ENCODE results near the gene CCDC158. TPM values are rescaled to one million over a fixed set of nuclear protein-coding genes. Genes with fewer than 3 reads are reported as not detected.
"Not testable (repeated sequence)": the region's sequence is repeated elsewhere in the genome, so short reads cannot be mapped to it uniquely, and the experiment has no call there.

The CCDC158 gene
- total and polyA plus RNA-seq, 2 experiments from 2014 or later = 0.06 TPM; not detected in 1

GRCh38 chr4:76429636-76430035 lies 8.7 kb upstream of the CCDC158 start:
- Histone ChIP-seq H3K9me3 (ENCODE audit: low read depth) (no peaks in the 10 kb centered on the region), H3K36me3 (no peaks in the 10 kb centered on the region), H3K4me1 (ENCODE audit: low read depth) (peaks cover 3% of the 10 kb centered on the region), H3K4me3 (no peak overlapping the region), H3K27me3 (no peaks in the 10 kb centered on the region), H3K27ac (no peak overlapping the region)
- TF ChIP-seq CTCF (IDR thresholded peaks at IDR 0.05; ENCODE audit: low read depth, low read length) = no peak
- DNase-seq (ENCODE audit: low read depth in 1 of 2, low spot score in 1 of 2) = no peak

- H3K9me3 ChIP-seq (ENCODE audit: low read depth) = no peaks in the 10 kb centered on the region
- TF ChIP-seq CTCF (IDR thresholded peaks at IDR 0.05; ENCODE audit: low read depth, low read length) = peak; percentile 14
- H3K4me3 ChIP-seq = no peak overlapping the region
- peak in 1 of 2 donors; percentile 12 for DNase-seq (ENCODE audit: low read depth in 1 of 2, low spot score in 1 of 2)
- H3K27me3 ChIP-seq = no peaks in the 10 kb centered on the region
- peaks cover 7% of the 10 kb centered on the region for H3K4me1 ChIP-seq (ENCODE audit: low read depth)
- no peak overlapping the region for H3K27ac ChIP-seq
- H3K36me3 ChIP-seq = no peaks in the 10 kb centered on the region
Measured at GRCh38 chr4:76426272-76426671, 5.3 kb upstream of the CCDC158 start.

GRCh38 chr4:76423159-76423558 lies 2.2 kb upstream of the CCDC158 start:
- not testable (repeated sequence) for DNase-seq (ENCODE audit: low read depth in 1 of 2, low spot score in 1 of 2); H3K9me3 ChIP-seq (ENCODE audit: low read depth); H3K4me3 ChIP-seq; H3K36me3 ChIP-seq; H3K27me3 ChIP-seq; H3K27ac ChIP-seq; H3K4me1 ChIP-seq (ENCODE audit: low read depth)

- H3K27me3 ChIP-seq = no peaks in the 10 kb centered on the region
- no peak overlapping the region for H3K4me3 ChIP-seq
Measured at GRCh38 chr4:76420188-76420761, 666 bp downstream of the CCDC158 start.

GRCh38 chr4:76410636-76411035 lies 10.3 kb downstream of the CCDC158 start:
- no peak for TF ChIP-seq CTCF (IDR thresholded peaks at IDR 0.05; ENCODE audit: low read depth, low read length)
- Histone ChIP-seq H3K36me3 (no peaks in the 10 kb centered on the region), H3K4me3 (no peak overlapping the region), H3K27me3 (no peaks in the 10 kb centered on the region), H3K4me1 (ENCODE audit: low read depth) (no peaks in the 10 kb centered on the region), H3K27ac (no peak overlapping the region), H3K9me3 (ENCODE audit: low read depth) (no peaks in the 10 kb centered on the region)
- no peak for DNase-seq (ENCODE audit: low read depth in 1 of 2, low spot score in 1 of 2)

More at GRCh38 chr4:76420188-76420761, 666 bp downstream of the CCDC158 start:
- H3K9me3 ChIP-seq (ENCODE audit: low read depth) = no peaks in the 10 kb centered on the region
- H3K27ac ChIP-seq = no peak overlapping the region
- TF ChIP-seq CTCF (IDR thresholded peaks at IDR 0.05; ENCODE audit: low read depth, low read length) = no peak
- peak in 1 of 2 donors; percentile 29 for DNase-seq (ENCODE audit: low read depth in 1 of 2, low spot score in 1 of 2)
- H3K4me1 ChIP-seq (ENCODE audit: low read depth) = peaks cover 7% of the 10 kb centered on the region
- no peaks in the 10 kb centered on the region for H3K36me3 ChIP-seq

GRCh38 chr4:76407440-76408119 lies 13.4 kb downstream of the CCDC158 start:
- Histone ChIP-seq H3K36me3 (no peaks in the 10 kb centered on the region), H3K27ac (no peak overlapping the region), H3K4me3 (no peak overlapping the region), H3K9me3 (ENCODE audit: low read depth) (no peaks in the 10 kb centered on the region), H3K27me3 (no peaks in the 10 kb centered on the region), H3K4me1 (ENCODE audit: low read depth) (no peaks in the 10 kb centered on the region)
- TF ChIP-seq CTCF (IDR thresholded peaks at IDR 0.05; ENCODE audit: low read depth, low read length) = no peak
- DNase-seq (ENCODE audit: low read depth in 1 of 2, low spot score in 1 of 2) = peak in 1 of 2 donors; percentile 35

Data from cardiac muscle cell (in vitro differentiated cells and primary cell).